ENCODE results near the gene ERMAP. TPM values are rescaled to one million over a fixed set of nuclear protein-coding genes. Genes with fewer than 3 reads are reported as not detected.

ERMAP gene
- total RNA-seq, 2 donors from 2014 or later, result 9.0 to 13.3 TPM

- Histone ChIP-seq H3K9ac (ENCODE audit: low read depth in 2 of 2, low read length in 2 of 2) (no peak overlapping the region), H3K36me3 (peaks cover 3% of the 10 kb centered on the region), H3K27ac (no peak overlapping the region), H3K9me3 (no peaks in the 10 kb centered on the region), H3K4me3 (no peak overlapping the region), H3K4me1 (no peaks in the 10 kb centered on the region), H3K27me3 (no peaks in the 10 kb centered on the region)
- TF ChIP-seq CTCF (IDR thresholded peaks at IDR 0.05), result no peak
- intact Hi-C loops (cut with DNase I), result no loop called here
- no peak for DNase-seq
Measured at GRCh38 chr1:42773420-42773819, 43.5 kb upstream of the ERMAP start.

GRCh38 chr1:42774928-42775526 is 41.9 kb upstream of the ERMAP start:
- Histone ChIP-seq H3K27ac (no peak overlapping the region), H3K27me3 (no peaks in the 10 kb centered on the region), H3K36me3 (peaks cover 3% of the 10 kb centered on the region), H3K4me1 (no peaks in the 10 kb centered on the region), H3K4me3 (no peak overlapping the region), H3K9me3 (no peaks in the 10 kb centered on the region), H3K9ac (ENCODE audit: low read depth in 2 of 2, low read length in 2 of 2) (no peak overlapping the region)
- TF ChIP-seq CTCF (IDR thresholded peaks at IDR 0.05), result no peak
- intact Hi-C loops (cut with DNase I), result loop anchor here (5.0 kb wide), 1 partner anchor 297 kb away; no protein-coding TSS in a partner anchor
- DNase-seq, result no peak

GRCh38 chr1:42776502-42776901 is 40.4 kb upstream of the ERMAP start:
- Histone ChIP-seq H3K4me1 (no peaks in the 10 kb centered on the region), H3K36me3 (peaks cover 3% of the 10 kb centered on the region), H3K9ac (ENCODE audit: low read depth in 2 of 2, low read length in 2 of 2) (no peak overlapping the region), H3K27me3 (no peaks in the 10 kb centered on the region), H3K4me3 (no peak overlapping the region), H3K9me3 (no peaks in the 10 kb centered on the region), H3K27ac (no peak overlapping the region)
- DNase-seq, result no peak
- TF ChIP-seq CTCF (IDR thresholded peaks at IDR 0.05), result no peak
- intact Hi-C loops (cut with DNase I), result loop anchor here (5.0 kb wide), 1 partner anchor 296 kb away; no protein-coding TSS in a partner anchor

GRCh38 chr1:42777852-42778251 is 39.1 kb upstream of the ERMAP start:
- H3K36me3 ChIP-seq, result peaks cover 3% of the 10 kb centered on the region
- peak; percentile 48 for TF ChIP-seq CTCF (IDR thresholded peaks at IDR 0.05)
- no peaks in the 10 kb centered on the region for H3K27me3 ChIP-seq
- no peaks in the 10 kb centered on the region for H3K9me3 ChIP-seq
- no peak overlapping the region for H3K9ac ChIP-seq (ENCODE audit: low read depth in 2 of 2, low read length in 2 of 2)
- intact Hi-C loops (cut with DNase I), result loop anchor here (5.0 kb wide), 1 partner anchor 294 kb away; no protein-coding TSS in a partner anchor
- H3K27ac ChIP-seq, result no peak overlapping the region
- no peak overlapping the region for H3K4me3 ChIP-seq
- DNase-seq, result peak; percentile 26
- H3K4me1 ChIP-seq, result no peaks in the 10 kb centered on the region

GRCh38 chr1:42779725-42780124 is 37.2 kb upstream of the ERMAP start:
- H3K9ac ChIP-seq (ENCODE audit: low read depth in 2 of 2, low read length in 2 of 2), result no peak overlapping the region
- intact Hi-C loops (cut with DNase I), result loop anchor here (5.0 kb wide), 1 partner anchor 293 kb away; no protein-coding TSS in a partner anchor
- peaks cover 3% of the 10 kb centered on the region for H3K36me3 ChIP-seq
- TF ChIP-seq CTCF (IDR thresholded peaks at IDR 0.05), result no peak
- DNase-seq, result no peak
- no peaks in the 10 kb centered on the region for H3K27me3 ChIP-seq
- H3K27ac ChIP-seq, result no peak overlapping the region
- H3K4me3 ChIP-seq, result no peak overlapping the region
- no peaks in the 10 kb centered on the region for H3K9me3 ChIP-seq
- no peaks in the 10 kb centered on the region for H3K4me1 ChIP-seq

Data from colonic mucosa (tissue), 4 donors.